Osteocyte (in vitro differentiated cells): ENCODE data around the gene OVOL1. TPM values are rescaled to one million over a fixed set of nuclear protein-coding genes. Genes with fewer than 3 reads are reported as not detected.
"Not testable (repeated sequence)": the region's sequence is repeated elsewhere in the genome, so short reads cannot be mapped to it uniquely, and the experiment has no call there.

ENCODE experiments used
- DNase-seq: peaks from one replicate; pipeline ENCODE4 v3.0.0; 2021; ENCODE audit warnings: mixed read lengths; ENCODE audit not compliant: unreplicated experiment; ENCODE audit errors: extremely low spot score
- H3K27ac Mint-ChIP-seq: one replicate; pipeline ENCODE4 v1.8.0; 2021; ENCODE audit warnings: mild to moderate bottlenecking, mixed read lengths; ENCODE audit not compliant: unreplicated experiment
- H3K27me3 Mint-ChIP-seq: one replicate; pipeline ENCODE4 v1.8.0; 2021; ENCODE audit warnings: mixed read lengths; ENCODE audit not compliant: unreplicated experiment
- H3K36me3 Mint-ChIP-seq: one replicate; pipeline ENCODE4 v1.8.0; 2021; ENCODE audit warnings: mixed read lengths; ENCODE audit not compliant: unreplicated experiment
- H3K4me1 Mint-ChIP-seq: one replicate; pipeline ENCODE4 v1.8.0; 2021; ENCODE audit warnings: mixed read lengths; ENCODE audit not compliant: unreplicated experiment
- H3K4me3 Mint-ChIP-seq: one replicate; pipeline ENCODE4 v1.8.0; 2021; ENCODE audit warnings: mild to moderate bottlenecking, moderate library complexity, mixed read lengths; ENCODE audit not compliant: unreplicated experiment
- H3K9me3 Mint-ChIP-seq: one replicate; pipeline ENCODE4 v1.8.0; 2021; ENCODE audit warnings: mixed read lengths; ENCODE audit not compliant: unreplicated experiment
- total RNA-seq: library from RNA; stranded (reverse); gene quantifications from 2 replicates; pipeline ENCODE4 v1.2.1, GENCODE V29; 2021
- TF ChIP-seq, protein P1 (sequence below): fragments of 200-600 bp; sonication (generic); IDR thresholded peaks from 2 replicates; pipeline ENCODE4 v1.5.0; 2021; ENCODE audit warnings: antibody characterized with exemption, mild to moderate bottlenecking, moderate library complexity

The OVOL1 gene
- total RNA-seq, 1 donor from 2014 or later, result not detected

DNA sequence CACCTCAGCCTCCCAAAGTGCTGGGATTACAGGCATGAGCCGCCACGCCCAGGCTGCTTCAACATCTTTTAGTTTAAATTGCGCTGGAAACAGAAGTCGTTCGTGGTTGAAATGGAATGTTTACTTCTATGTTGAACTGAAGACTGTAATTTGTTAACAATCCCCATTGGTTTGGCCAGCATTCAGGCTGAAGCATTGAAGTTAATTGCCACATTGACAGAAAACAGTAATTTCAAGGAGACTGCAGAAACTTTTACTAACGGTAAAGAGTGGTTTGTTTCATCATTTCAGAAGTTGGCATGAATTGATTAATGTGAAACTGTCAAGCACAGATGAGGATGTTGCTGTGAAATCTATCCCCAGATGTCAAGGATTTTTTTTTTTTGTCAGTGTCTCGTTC lies 20.3 kb upstream of the OVOL1 start:
- Mint-ChIP-seq H3K4me1 (peaks cover 4% of the 10 kb centered on the region), H3K27me3 (no peaks in the 10 kb centered on the region), H3K4me3 (no peak overlapping the region), H3K27ac (no peak overlapping the region), H3K36me3 (peaks cover 3% of the 10 kb centered on the region), H3K9me3 (no peaks in the 10 kb centered on the region)
- peak; percentile 60 for DNase-seq
- TF ChIP-seq, protein P1, sequence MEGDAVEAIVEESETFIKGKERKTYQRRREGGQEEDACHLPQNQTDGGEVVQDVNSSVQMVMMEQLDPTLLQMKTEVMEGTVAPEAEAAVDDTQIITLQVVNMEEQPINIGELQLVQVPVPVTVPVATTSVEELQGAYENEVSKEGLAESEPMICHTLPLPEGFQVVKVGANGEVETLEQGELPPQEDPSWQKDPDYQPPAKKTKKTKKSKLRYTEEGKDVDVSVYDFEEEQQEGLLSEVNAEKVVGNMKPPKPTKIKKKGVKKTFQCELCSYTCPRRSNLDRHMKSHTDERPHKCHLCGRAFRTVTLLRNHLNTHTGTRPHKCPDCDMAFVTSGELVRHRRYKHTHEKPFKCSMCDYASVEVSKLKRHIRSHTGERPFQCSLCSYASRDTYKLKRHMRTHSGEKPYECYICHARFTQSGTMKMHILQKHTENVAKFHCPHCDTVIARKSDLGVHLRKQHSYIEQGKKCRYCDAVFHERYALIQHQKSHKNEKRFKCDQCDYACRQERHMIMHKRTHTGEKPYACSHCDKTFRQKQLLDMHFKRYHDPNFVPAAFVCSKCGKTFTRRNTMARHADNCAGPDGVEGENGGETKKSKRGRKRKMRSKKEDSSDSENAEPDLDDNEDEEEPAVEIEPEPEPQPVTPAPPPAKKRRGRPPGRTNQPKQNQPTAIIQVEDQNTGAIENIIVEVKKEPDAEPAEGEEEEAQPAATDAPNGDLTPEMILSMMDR, result no peak

GRCh38 chr11:65767406-65767805 lies 19.5 kb upstream of the OVOL1 start:
- Mint-ChIP-seq H3K9me3 (no peaks in the 10 kb centered on the region), H3K27ac (no peak overlapping the region), H3K27me3 (no peaks in the 10 kb centered on the region), H3K4me3 (no peak overlapping the region), H3K36me3 (peaks cover 3% of the 10 kb centered on the region), H3K4me1 (peaks cover 4% of the 10 kb centered on the region)
- no peak for DNase-seq
- TF ChIP-seq, protein P1, result no peak

- peak; percentile 38 for DNase-seq
- not testable (repeated sequence) for H3K27ac Mint-ChIP-seq, H3K4me3 Mint-ChIP-seq, H3K4me1 Mint-ChIP-seq, H3K27me3 Mint-ChIP-seq, H3K9me3 Mint-ChIP-seq, H3K36me3 Mint-ChIP-seq
Measured at GRCh38 chr11:65767806-65768205, 19.1 kb upstream of the OVOL1 start.

- peak; percentile 27 for DNase-seq
- Mint-ChIP-seq H3K27ac (no peak overlapping the region), H3K4me3 (no peak overlapping the region), H3K4me1 (peaks cover 4% of the 10 kb centered on the region), H3K9me3 (no peaks in the 10 kb centered on the region), H3K27me3 (no peaks in the 10 kb centered on the region), H3K36me3 (peaks cover 3% of the 10 kb centered on the region)
- TF ChIP-seq, protein P1, result no peak
Measured at GRCh38 chr11:65770951-65771567, 15.8 kb upstream of the OVOL1 start.

GRCh38 chr11:65771589-65772112 lies 15.2 kb upstream of the OVOL1 start:
- TF ChIP-seq, protein P1, result no peak
- Mint-ChIP-seq H3K4me3 (no peak overlapping the region), H3K27me3 (no peaks in the 10 kb centered on the region), H3K27ac (no peak overlapping the region), H3K36me3 (peaks cover 7% of the 10 kb centered on the region), H3K9me3 (no peaks in the 10 kb centered on the region), H3K4me1 (peaks cover 4% of the 10 kb centered on the region)
- DNase-seq, result peak; percentile 8
